A673 (cell line): Measurements from ENCODE around the gene MESD. TPM values are rescaled to one million over a fixed set of nuclear protein-coding genes. Genes with fewer than 3 reads are reported as not detected.

Experiments
- BruUV-seq: library from RNA; stranded (reverse); fragments of 400-500 nt; replicated peaks from 2 replicates; lab custom pipeline; 2021; lab: Mats Ljungman, UMichigan
- CTCF ChIA-PET: fragments of 300-600 bp; sonication (Branson Sonifier 250); formaldehyde crosslinking; loops from one replicate; lab custom pipeline; 2022; ENCODE audit warnings: antibody characterized with exemption; lab: Charles Lee
- POLR2A ChIA-PET: fragments of 300-600 bp; sonication (Branson Sonifier 250); formaldehyde crosslinking; loops from one replicate; lab custom pipeline; 2022; ENCODE audit warnings: antibody characterized with exemption; ENCODE audit not compliant: low non-redundant PET; lab: Charles Lee
- DNase-seq: peaks from one replicate; pipeline ENCODE4 v3.0.0-alpha.2; 2015; ENCODE audit warnings: low spot score
- H3K27ac ChIP-seq: fragments of 200-600 bp; sonication (generic); 2 replicates; pipeline ENCODE4 v1.5.1; 2016; ENCODE audit warnings: mixed run types, low read depth, mild to moderate bottlenecking, mixed read lengths, antibody characterized with exemption, low read length; ENCODE audit not compliant: poor library complexity, severe bottlenecking
- H3K27me3 ChIP-seq: fragments of 200-600 bp; sonication (generic); replicated peaks from 2 replicates; pipeline ENCODE4 v1.6.1; 2017; ENCODE audit warnings: mixed run types, low read depth, mild to moderate bottlenecking, mixed read lengths, antibody characterized with exemption, low read length; ENCODE audit not compliant: insufficient read depth, poor library complexity
- H3K36me3 ChIP-seq: fragments of 200-600 bp; sonication (generic); 2 replicates; pipeline ENCODE4 v1.6.1; 2016; ENCODE audit warnings: mixed run types, mild to moderate bottlenecking, mixed read lengths, antibody characterized with exemption, low read length; ENCODE audit not compliant: insufficient read depth, poor library complexity, severe bottlenecking
- H3K4me1 ChIP-seq: fragments of 200-600 bp; sonication (generic); 2 replicates; pipeline ENCODE4 v1.6.1; 2017; ENCODE audit warnings: mixed run types, mild to moderate bottlenecking, mixed read lengths, antibody characterized with exemption, low read length; ENCODE audit not compliant: insufficient read depth, poor library complexity, severe bottlenecking
- H3K4me3 ChIP-seq: fragments of 200-600 bp; sonication (generic); 2 replicates; pipeline ENCODE4 v1.5.1; 2016; ENCODE audit warnings: low read depth, mixed run types, mild to moderate bottlenecking, mixed read lengths, low read length; ENCODE audit not compliant: poor library complexity, severe bottlenecking
- H3K9me3 ChIP-seq: fragments of 200-600 bp; sonication (generic); 2 replicates; pipeline ENCODE4 v1.6.1; 2016; ENCODE audit warnings: mixed run types, low read depth, mild to moderate bottlenecking, mixed read lengths, antibody characterized with exemption, low read length; ENCODE audit not compliant: poor library complexity, severe bottlenecking
- EZH2 ChIP-seq: fragments of 200-600 bp; sonication (generic); IDR thresholded peaks from 2 replicates; pipeline ENCODE4 v1.6.1; 2017; ENCODE audit warnings: borderline replicate concordance, low read depth, mild to moderate bottlenecking, mixed read lengths, antibody characterized with exemption, low read length; ENCODE audit not compliant: poor library complexity, severe bottlenecking
- intact Hi-C: fragments of 100-400 bp; cut with micrococcal nuclease; formaldehyde crosslinking; loops from one replicate; pipeline ENCODE4 v1.10.0; 2022; ENCODE audit not compliant: unreplicated experiment
- microRNA-seq: library from miRNA; unstranded; fragments of <30 nt; microRNA quantifications from one replicate; pipeline ENCODE4 v1.2.0, GENCODE V29; 2021
- total RNA-seq: library from RNA; stranded (reverse); gene quantifications from 2 replicates; pipeline ENCODE4 v1.2.3, GENCODE V29; 2021
- TF ChIP-seq, protein P1 (sequence below): fragments of 300-800, 200-600 bp; sonication (generic); conservative IDR thresholded peaks from 2 replicates; pipeline ENCODE4 v1.5.1; 2017; ENCODE audit warnings: low read depth, mild to moderate bottlenecking, antibody characterized with exemption, low read length, moderate library complexity, mixed read lengths

MESD gene
- total RNA-seq, 1 experiment from 2014 or later: 28.1 TPM

GRCh38 chr15:80902298-80902801, 87.3 kb downstream of the MESD start:
- intact Hi-C loops: no loop called here
- TF ChIP-seq, protein P1, sequence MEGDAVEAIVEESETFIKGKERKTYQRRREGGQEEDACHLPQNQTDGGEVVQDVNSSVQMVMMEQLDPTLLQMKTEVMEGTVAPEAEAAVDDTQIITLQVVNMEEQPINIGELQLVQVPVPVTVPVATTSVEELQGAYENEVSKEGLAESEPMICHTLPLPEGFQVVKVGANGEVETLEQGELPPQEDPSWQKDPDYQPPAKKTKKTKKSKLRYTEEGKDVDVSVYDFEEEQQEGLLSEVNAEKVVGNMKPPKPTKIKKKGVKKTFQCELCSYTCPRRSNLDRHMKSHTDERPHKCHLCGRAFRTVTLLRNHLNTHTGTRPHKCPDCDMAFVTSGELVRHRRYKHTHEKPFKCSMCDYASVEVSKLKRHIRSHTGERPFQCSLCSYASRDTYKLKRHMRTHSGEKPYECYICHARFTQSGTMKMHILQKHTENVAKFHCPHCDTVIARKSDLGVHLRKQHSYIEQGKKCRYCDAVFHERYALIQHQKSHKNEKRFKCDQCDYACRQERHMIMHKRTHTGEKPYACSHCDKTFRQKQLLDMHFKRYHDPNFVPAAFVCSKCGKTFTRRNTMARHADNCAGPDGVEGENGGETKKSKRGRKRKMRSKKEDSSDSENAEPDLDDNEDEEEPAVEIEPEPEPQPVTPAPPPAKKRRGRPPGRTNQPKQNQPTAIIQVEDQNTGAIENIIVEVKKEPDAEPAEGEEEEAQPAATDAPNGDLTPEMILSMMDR: no peak
- Histone ChIP-seq H3K27me3 (no peaks in the 10 kb centered on the region), H3K27ac (no peak overlapping the region), H3K4me1 (no peaks in the 10 kb centered on the region), H3K36me3 (no peaks in the 10 kb centered on the region), H3K9me3 (no peaks in the 10 kb centered on the region), H3K4me3 (no peak overlapping the region)
- BruUV-seq: no TSS peak
- DNase-seq: no peak
- ChIA-PET POLR2A (no interaction called here), CTCF (no interaction called here)

- Histone ChIP-seq H3K27me3 (no peaks in the 10 kb centered on the region), H3K27ac (no peak overlapping the region), H3K9me3 (no peaks in the 10 kb centered on the region), H3K36me3 (no peaks in the 10 kb centered on the region), H3K4me3 (no peak overlapping the region), H3K4me1 (no peaks in the 10 kb centered on the region)
- POLR2A ChIA-PET: no interaction called here
- no TSS peak for BruUV-seq
- intact Hi-C loops: no loop called here
- TF ChIP-seq, protein P1: no peak
- no peak for TF ChIP-seq EZH2
- DNase-seq: no peak
- CTCF ChIA-PET: no interaction called here
Measured at GRCh38 chr15:80898040-80898439, 91.6 kb downstream of the MESD start.

Small RNAs within 50 kb of the gene (microRNA-seq; reads per million reads assigned to microRNA genes)
- gene MIR4514: not detected

Other genes with a start within 250 kb of the MESD start
- gene CEMIP, start 210.4 kb downstream of the MESD start, total RNA-seq: not detected in 2 replicates
- gene TLNRD1, start 11.1 kb upstream of the MESD start, total RNA-seq: 21.0 and 21.8 TPM in 2 replicates
- gene CFAP161, start 144.5 kb upstream of the MESD start, total RNA-seq: 1.6 and 2.8 TPM in 2 replicates
- 1.4 and 1.8 TPM in 2 replicates for gene IL16, start 207.1 kb upstream of the MESD start, total RNA-seq